ENCODE measurements around the gene NPAS3.
A peak's percentile ranks its signal among the peaks of the same experiment; 100 is the strongest.

The NPAS3 gene

DNA sequence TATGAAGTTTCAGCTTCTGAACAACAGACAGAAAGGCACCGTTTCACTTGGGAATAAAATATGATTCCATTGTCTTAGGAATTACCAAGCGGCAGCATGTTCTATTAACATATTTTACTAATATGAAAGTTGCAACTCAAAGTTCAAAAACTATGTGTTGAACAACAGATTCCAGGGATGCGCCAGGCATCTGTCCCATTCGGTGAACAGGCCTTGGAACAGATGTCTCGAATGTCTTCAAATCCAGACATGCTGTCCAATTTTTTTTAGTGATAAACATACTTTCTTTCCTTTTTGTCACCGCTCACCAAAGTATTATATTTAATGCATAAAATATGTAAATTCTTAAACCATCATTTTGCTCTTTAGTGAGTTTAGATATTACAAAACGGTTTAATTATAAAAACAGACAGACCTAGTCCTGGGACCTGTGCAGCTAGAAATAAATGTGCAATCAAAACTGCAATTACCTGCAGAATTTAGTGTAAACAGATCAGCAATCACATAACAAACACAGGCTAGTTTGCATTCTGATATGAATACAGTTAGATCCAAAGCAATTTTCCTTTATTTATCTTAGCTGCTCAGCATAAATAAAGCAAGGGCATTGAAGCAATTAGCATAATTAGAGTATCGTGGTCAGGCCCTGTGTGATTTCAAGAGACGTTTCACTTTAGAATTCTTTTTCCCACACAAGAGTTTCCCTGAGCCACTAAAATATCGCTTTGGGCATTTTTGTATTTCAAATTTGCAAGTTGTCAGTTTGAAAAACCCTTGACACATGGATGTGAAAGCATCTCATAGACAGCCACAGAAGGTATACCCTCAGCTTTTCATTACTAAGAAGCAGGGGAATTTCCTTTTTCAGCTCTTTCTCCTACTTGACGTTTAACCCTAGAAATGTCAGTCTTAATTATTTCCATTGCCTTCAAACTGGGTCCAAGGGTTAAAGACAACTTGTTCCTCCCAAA is 591.4 kb downstream of the NPAS3 start:
- no peak for DNase-seq

DNA sequence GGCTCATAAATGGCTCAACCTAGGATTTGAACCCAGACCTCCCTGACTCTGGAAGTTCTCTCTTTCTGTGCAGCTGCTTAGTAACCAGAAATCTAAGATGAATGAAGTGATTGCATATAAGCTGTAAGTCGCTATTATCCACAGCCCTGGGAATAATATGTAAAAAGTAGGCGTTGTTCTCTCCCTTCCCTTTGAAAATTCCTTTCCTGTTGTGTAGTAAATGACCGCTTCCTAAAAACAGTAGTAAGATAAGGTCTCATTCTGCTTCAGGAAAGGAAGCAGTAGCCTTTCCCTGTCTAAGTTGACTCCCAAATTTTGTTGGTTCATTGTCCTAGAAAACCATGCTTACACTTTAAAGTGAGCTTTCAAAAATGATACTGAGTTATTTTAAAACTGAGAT is 593.9 kb downstream of the NPAS3 start:
- no peak for DNase-seq

- no peak for DNase-seq
These were observed 595.4 kb downstream of the NPAS3 start for GRCh38 chr14:33534104-33534503.

GRCh38 chr14:33534632-33535031 is 596.0 kb downstream of the NPAS3 start:
- no peak for DNase-seq

- no peak for DNase-seq
These were observed 601.3 kb downstream of the NPAS3 start for GRCh38 chr14:33539918-33540357.

DNA sequence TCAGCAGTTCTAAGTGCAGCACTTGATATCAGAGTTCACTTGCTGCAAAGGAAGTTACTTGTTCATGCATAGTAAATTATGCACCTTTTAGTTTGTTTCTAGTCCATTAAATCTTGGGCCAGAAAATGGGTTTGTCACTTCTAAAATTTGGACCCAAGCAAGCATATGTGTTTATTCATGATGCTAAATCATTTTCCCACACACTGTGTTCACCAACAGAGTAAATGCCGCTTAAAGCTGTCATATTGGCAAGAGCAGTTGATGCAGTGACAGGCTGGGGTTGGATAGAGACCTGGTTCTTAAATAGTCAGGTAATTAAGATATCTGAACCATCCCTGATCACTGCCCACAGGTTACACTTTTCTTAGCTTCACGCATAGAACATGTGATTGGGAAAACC is 602.5 kb downstream of the NPAS3 start:
- no peak for DNase-seq

- no peak for DNase-seq
These were observed 603.9 kb downstream of the NPAS3 start for GRCh38 chr14:33542338-33543287.

- DNase-seq, result no peak
These were observed 607.0 kb downstream of the NPAS3 start for GRCh38 chr14:33545696-33546095.

DNA sequence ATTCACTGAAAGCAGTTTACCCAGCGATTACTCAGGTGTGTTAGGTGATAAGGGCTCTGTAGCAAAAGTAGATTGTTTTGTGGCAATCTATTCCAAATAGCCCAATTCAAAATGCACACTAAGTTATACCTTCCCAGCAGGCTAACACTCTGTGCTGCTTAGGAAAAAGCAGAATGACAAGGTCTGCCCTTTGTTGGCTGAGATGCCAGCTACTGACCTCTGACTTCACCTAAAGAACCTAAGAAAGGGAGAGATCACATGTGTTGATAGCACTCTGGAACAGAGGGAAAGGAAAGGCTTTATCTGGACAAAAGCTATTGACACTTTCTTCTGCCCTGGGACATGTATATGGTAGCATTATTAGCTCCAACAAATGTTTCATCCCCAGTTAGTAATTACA is 609.9 kb downstream of the NPAS3 start:
- DNase-seq, result no peak

GRCh38 chr14:33551963-33552362 is 613.3 kb downstream of the NPAS3 start:
- no peak for DNase-seq

- no peak for DNase-seq
These were observed 615.1 kb downstream of the NPAS3 start for GRCh38 chr14:33553706-33554278.

GRCh38 chr14:33554988-33555387 is 616.3 kb downstream of the NPAS3 start:
- no peak for DNase-seq

DNA sequence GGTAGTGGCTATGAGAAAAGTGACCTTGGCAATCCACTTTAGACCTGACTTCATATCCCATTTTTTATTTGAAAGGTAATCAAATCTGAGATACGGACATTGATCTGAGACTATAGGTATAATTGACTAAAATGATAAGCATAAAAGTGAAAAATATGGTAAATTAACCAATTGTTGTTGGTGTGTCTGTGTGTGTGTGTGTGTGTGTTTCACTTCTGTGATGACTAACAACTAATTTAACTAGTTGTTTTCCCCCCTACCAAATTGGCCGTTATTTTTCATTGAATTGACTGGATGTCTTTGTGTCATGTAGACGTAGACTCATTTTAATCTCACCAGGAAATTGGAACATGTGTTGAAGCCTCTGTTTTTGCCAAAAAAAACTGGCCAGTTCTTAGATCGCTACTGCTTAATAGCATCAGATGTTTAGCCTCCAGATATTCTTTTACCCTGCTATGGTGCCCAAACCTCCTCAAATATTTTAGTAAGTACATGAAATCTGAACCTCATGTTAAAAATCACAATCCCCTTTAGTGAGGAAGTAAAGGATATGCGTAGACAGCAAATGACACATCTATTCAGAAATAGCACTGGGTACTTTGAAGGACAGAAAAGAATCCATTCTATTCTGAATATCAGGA is 617.2 kb downstream of the NPAS3 start:
- DNase-seq, result no peak

DNA sequence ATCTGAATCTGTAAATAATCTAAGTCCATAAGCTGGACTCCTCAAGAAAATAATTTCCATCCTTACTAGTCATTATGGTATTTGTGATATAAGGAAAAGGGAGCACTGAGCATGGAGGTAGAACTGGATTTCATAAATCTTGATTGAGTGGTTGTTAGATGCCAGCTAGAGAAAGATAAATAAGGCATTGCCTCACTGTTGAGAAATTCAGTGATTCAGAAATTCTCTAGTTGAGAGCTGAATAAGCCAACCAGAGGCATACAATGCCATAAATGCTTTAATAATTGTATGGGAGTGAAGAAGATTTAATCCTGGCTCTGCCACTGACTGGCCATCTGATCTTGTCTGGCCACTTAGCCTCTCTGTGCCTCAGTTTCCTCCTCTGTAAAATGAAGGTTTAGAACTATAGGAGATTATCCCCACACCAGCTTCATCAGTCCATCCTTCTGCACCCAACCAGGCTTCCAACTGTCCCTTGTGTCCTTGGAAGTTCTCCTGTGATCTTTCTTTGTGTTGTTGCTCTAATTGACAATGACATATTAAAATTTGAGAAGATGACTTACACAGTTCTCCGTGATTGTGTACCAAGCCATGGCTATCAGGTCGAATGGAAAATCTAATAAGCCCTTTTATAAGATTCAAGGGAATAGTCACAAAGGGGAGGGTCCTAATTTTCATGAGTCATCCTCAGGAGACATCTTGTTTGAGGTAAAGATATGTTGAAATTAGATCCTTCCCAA is 617.9 kb downstream of the NPAS3 start:
- DNase-seq, result no peak

DNA sequence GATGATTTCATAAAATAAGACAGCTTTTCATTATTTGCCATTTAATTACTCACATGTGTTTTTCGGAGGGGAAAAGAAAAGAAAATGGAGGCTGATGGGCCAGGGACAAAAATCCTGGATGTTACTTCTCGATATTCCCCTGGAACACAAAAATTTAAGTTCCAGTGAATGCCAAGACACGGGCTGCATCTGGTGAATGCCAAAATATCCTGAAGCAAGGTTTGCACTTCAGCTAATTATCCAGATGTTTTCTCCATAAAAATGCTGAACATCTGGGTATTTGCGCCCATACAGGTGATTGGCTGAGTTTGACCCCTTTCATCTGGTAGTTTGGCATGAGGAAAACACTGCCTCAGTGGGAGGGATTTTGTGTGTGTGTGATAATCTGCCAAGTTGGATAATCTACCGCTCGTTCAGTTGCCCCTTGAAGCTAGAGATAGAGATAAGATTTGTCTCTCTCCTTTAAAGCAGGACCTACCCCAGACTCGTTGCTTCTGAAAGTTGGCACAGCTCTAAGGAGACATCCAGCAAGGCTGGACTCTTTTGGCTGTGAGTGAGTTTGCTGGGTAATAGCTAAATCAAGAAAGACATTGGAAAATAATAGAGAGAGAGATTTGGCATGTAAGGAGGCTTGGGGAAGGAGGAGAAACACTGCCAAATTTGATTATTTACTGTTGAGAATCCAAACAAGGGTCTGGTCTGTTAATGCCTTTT is 622.2 kb downstream of the NPAS3 start:
- peak; percentile 34 for DNase-seq

- DNase-seq, result peak; percentile 64
These were observed 623.0 kb downstream of the NPAS3 start for GRCh38 chr14:33561488-33562175.

- no peak for DNase-seq
These were observed 624.7 kb downstream of the NPAS3 start for GRCh38 chr14:33563191-33563900.

- no peak for DNase-seq
These were observed 625.2 kb downstream of the NPAS3 start for GRCh38 chr14:33563901-33564197.

DNA sequence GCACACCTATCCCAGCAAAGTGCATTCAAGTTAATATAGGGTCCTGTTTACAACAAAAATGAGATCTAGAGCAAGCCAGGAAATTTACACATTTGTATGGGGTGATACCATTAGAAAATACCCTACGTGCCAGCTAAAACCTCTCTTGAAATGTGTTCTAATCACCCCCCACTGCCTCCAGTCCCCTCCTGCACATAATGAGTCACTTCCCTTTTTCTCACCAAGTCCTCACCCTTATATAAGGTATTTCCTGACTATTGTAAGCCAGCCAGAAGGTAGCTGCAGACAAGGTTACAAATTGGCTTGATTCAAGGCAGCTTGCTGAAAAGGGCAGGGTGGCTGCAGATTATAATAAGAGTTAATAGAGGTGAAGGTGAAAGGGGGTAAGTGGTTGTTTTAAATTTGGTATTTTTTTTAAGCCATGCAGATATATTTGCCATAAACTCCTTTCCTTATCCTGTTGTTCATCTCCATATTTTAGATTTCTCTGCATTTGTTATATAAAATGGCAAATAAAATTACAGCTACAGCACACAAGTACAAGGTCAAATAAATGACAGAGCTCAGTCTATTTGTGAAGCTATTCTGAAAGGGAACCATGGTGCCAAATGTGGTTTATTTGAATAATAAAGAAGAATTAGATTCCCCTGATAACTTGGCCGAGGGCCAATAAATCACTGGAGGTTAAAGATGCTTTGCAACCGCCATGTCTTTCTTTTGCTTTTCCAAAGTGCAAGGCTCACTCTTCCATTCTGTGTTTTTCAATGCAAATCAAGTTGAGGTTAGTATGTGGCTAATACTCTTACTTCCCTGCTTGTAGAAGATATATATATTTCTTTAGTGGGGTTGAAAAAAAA is 626.3 kb downstream of the NPAS3 start:
- DNase-seq, result no peak
